Hematopoietic multipotent progenitor cell treated with erythropoietin and hydrocortisone succinate and interleukin-3 and kit ligand, for 17 days (in vitro differentiated cells): ENCODE measurements around the gene MFSD6.

ENCODE experiments used
- DNase-seq: peaks from one replicate; pipeline ENCODE4 v3.0.0-alpha.2; 2015; ENCODE audit warnings: low spot score

Gene MFSD6

GRCh38 chr2:190533175-190533967 lies 125.2 kb downstream of the MFSD6 start:
- no peak for DNase-seq

- no peak for DNase-seq
Observed at GRCh38 chr2:190533968-190534309, 125.8 kb downstream of the MFSD6 start.

GRCh38 chr2:190534310-190535120 lies 126.4 kb downstream of the MFSD6 start, which contains the start of gene NEMP2:
Gene NEMP2 (minus strand): TSS chr2:190534722. CDS start chr2:190534655, 67 bp downstream.
- DNase-seq, result peak; percentile 68

GRCh38 chr2:190535121-190535439 lies 126.9 kb downstream of the MFSD6 start:
- no peak for DNase-seq

- no peak for DNase-seq
Observed at GRCh38 chr2:190535586-190535985, 127.4 kb downstream of the MFSD6 start.

- no peak for DNase-seq
Observed at GRCh38 chr2:190537765-190538164, 129.6 kb downstream of the MFSD6 start.

GRCh38 chr2:190538201-190538600 lies 130.0 kb downstream of the MFSD6 start:
- DNase-seq, result no peak

- no peak for DNase-seq
Observed at GRCh38 chr2:190540048-190540447, 131.9 kb downstream of the MFSD6 start.

- no peak for DNase-seq
Observed at GRCh38 chr2:190545093-190545492, 136.9 kb downstream of the MFSD6 start.

GRCh38 chr2:190545555-190546385 lies 137.6 kb downstream of the MFSD6 start:
- DNase-seq, result no peak

GRCh38 chr2:190546734-190547133 lies 138.6 kb downstream of the MFSD6 start:
- no peak for DNase-seq

- DNase-seq, result no peak
Observed at GRCh38 chr2:190547886-190548285, 139.7 kb downstream of the MFSD6 start.

GRCh38 chr2:190550137-190550536 lies 142.0 kb downstream of the MFSD6 start:
- DNase-seq, result no peak
